GM03348 (cell line): ENCODE measurements around the gene ASIC2.

ENCODE experiments used
- DNase-seq: peaks from one replicate; pipeline ENCODE4 v3.0.0; 2012; ENCODE audit warnings: low spot score

Gene ASIC2

DNA sequence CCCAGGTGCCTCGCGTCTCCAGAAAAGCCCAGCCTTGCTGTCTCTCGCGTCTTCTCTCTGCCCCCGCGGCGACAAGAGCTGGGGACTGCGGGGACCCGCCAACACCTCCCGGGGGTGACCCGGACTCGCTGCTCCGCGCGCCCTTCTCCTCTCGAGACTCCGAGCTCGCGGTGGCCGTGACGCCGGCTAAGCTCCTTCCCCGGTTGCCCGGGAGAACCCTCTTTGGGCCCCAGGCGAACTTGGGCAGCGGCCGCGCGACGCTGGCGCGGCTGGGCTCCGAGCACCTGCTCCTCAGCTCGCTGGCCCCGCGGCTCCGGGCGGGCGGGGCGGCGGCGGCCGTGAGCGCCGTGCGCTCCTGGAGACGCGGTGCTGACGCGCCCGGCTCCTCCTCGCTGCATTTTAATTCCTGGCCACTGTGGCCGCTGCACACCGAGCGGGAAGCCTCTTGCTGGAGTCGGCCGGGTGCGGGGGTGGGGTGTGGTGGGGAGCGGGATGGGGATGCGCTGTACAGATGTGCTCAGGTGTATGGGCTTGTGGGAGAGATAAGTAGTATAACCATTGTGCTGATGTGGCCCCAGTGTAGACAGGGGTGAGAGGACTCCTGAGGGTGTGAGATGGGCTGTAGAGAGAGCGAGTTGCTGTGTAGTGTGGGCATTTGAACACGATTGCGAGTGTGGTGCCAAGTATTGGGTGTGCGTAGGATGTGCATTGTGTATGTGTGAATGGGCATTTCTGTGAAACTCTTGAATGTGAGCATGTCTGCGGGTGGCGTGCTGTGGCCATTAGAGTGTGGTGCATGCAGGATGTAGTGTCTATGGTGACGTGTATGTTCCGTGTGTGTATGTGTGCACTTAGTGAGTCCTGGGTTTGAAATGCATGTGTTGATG lies at the start of gene ASIC2:
TSS of gene ASIC2 (minus strand) at position 315 of the 887 bp plus-strand sequence.
- DNase-seq, result peak; percentile 11

DNA sequence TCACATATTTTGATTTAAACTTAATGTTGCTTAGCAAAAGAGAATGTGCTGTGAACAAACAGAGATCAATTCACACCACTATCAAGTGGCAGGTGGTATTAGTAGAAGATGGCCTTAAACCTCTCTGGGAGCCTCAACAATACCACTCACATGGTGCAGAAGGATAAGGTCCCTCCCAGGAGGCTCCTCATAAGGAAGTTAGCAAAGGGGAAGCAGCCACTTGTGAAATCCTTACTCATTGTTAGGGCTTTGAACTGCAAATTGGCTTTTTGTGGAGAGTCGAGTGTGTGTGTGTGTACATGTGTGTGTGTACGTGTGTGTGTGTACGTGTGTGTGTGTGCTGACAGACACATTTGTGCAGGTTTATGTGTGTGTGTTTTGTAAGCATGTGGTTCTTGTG lies 48.9 kb upstream of the ASIC2 start:
- no peak for DNase-seq

DNA sequence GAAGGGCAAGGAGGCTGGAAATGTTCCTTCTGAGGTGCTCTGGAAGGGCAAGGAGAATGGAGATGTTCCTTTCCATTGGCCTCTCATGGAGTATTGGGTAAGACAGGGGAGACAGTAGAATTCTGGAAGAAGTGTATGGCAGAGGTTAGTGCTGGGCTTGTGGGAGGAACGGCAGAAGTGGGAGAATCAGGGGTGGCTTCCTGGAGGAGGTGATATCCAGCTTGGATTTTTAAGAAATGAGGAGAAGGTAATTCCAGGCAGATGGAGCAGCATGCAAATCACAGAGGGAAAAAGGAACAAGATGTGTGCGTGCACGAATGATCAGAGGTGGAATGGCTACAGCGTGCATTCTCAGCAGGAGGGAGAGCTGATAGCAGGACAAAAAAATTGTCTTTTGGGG lies 45.1 kb upstream of the ASIC2 start:
- no peak for DNase-seq

DNA sequence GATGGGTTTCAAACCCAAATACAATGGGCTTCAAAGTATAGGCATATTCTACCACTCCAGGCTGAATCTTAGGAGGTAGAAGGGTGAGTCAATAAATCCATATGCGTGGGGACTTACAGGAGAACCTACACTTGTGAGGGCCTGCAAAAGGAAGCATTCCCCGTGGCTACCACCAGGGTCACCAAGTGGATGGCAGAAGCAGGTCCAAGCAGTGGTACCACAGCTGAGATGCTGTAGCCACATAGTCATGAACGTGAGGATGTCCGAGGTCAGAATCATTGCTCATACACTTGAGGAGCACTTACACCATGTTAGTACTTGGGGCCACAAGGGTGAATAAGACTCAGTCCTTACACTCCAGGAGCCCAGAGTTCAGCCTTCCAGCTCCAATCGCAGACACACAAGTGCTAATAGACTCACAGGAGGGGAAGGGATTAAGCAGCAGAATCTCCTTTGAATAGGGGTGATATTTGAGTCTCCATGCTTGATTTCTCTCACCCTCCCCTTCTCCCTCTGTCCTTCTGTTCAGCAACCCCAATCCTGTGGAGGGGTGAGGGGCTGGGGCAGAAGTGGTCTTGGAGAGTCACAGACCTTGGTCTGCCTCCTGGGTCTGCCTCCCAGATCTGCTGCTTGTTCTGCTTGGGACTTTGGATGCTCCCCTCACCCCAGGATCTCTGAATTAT lies 42.5 kb upstream of the ASIC2 start:
- DNase-seq, result no peak

DNA sequence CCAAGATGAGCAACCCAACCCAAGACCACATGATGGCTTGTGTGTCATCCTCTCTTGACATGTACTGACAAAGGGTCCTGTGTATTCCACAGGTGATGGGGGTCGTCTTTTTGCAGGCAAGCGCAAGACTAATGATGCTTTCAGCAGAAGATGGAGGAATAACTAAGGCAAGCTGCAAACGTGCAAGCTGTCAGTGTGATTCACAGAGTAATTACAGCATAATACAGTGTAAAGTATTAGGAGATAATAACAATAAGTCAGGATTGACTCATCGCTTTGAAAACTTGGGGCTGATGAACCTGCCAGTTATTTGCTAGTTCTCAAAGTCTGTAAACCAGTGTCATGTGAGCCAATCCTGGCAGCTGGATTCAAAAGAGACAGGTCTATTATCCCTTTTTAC lies 41.6 kb upstream of the ASIC2 start:
- no peak for DNase-seq

DNA sequence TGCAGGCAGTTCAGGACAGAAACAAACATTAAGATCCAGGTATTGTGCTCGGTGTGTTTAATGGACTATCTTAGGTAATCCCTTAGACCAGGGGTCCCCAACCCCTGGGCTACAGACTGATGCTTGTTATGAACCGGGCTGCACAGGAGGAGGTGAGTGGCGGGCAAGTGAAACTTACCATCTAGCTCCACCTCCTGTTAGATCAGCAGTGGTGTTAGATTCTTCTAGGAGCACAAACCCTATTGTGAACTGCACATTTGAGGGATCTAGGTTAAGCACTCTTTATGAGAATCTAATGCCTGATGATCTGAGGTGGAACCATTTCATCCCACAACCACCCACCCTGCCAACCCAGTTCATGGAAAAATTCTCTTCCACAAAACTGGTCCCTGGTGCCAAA lies 37.8 kb upstream of the ASIC2 start:
- no peak for DNase-seq

DNA sequence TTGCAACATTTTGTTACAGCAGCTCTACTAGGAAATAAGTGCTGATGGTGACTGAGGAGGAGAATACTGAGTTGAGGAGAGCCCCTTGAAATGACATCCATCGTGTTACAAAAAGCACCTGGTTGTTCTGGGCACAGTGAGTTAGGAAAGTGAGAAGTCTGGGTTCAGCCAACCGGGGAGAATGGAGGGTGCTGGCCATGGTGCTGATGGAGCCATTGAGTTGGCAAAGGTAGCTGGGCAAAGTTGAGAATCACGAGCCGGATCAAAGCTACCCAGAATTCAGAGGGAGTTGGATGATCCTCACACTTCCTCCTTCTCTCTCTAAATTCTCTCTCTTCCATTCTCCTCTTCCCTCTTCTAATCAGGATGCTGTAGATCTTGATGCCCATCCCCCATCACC lies 35.0 kb upstream of the ASIC2 start:
- DNase-seq, result no peak

DNA sequence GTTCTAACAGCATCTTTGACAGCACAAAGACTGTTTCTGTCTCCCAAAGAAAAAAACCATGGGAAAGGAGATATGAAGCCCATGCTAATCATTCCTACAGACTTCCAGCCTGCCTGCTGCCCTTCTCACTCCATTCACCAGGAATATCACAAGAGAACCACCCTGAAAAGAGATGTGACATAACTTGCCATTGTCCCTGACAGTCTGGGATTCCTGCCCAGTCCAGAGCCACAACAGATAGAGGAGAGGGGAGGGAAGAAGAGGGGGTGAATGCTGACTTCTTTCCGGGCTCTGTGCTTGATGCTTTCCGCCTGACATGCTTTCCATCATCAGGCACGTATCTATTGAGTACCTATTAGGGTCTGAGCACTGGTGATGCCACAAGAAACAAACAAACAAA lies 31.6 kb upstream of the ASIC2 start:
- DNase-seq, result no peak

DNA sequence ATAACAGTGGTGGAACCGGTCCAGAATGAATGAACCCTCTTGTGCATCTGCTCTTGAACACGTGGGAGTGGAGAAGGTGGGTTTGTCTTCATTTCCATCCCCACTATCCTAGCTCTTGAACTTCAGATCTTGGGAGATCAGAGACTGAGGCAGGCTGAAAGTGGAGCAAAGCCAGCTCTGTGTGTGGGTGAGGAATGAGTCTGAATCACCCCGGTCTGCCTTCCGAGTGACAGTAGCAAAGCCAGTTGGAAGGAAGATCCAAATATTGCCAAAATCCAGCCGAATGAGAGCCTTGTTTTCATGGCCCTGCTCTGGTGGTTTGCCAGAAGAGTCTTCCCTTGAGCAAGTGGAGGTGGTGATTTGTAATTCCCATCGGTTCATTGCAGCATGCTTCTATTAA lies 29.0 kb upstream of the ASIC2 start:
- DNase-seq, result peak; percentile 17

DNA sequence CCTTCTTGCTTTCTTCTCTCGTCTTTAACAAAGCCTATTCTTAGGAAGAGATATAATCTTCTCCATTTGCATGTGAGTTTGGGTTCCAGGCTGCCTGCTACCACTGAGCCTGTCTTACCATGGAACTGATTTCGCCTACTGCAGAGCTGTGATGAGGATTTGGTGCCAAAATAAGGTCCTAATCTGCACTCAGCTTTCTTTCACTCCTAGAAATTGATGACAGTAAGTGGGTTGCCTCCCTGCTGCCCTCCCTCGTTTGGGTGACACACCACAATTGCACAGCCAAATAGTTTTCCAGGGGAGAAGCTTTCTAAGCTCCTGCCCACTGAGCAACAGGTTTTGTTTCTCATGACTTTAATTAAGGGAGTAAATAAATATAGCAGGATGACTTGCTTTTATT lies 25.1 kb upstream of the ASIC2 start:
- no peak for DNase-seq

DNA sequence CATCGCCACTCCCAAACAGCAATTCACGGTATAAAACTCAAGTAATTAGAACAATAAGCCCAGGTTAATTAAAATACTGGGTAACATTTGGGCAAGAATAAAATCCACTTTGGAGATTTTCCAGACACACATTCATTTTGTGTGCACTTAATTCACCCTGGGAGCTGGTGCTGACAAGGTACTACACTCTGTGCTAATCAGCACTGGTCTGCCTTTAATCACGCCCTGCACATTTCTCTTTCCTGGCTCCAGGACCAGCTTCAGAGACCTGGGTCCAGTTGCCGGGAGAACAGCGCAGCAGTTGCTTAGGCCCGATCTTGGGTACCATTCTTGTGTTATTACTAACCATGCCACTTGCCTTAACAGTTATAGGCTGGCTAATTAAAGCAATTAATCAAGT lies 23.7 kb upstream of the ASIC2 start:
- no peak for DNase-seq

DNA sequence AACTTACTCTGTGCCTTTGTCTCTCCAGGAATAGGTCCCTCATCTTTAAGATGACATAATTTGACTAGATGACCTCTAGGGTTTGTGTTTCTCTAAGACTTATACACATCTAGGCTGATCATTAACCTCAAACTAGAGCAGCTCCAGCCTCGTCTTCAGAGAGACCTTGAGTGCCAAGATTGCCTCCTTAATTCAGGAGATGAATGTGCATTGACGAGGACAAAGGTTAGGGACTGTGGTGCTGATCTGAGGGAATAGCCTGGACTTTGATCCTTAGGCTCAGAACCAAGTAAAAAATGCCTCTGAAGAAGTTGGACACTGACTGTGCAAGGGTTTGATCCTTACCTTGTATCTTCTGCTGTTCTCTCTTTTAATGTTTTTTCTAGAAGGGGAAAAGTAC lies 17.2 kb upstream of the ASIC2 start:
- no peak for DNase-seq

DNA sequence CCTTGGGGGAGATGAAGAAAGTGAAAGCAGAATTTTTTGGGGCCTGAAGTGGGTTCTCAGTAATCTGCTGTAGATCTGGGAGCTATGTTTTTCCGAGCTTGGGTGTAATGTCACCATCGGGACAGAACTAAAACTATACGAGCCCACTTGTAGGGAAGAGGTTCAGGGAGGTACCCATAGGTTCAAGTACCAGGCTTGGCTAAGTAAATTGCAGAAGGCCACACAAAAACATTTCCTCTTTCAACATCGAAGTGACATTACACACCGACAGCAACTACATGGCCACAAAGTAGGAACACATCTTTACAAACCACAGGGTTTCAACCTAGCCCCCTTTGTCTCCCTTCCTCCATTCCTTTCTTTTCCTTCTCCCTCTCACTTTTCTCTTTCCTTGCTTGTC lies 10.2 kb upstream of the ASIC2 start:
- no peak for DNase-seq

DNA sequence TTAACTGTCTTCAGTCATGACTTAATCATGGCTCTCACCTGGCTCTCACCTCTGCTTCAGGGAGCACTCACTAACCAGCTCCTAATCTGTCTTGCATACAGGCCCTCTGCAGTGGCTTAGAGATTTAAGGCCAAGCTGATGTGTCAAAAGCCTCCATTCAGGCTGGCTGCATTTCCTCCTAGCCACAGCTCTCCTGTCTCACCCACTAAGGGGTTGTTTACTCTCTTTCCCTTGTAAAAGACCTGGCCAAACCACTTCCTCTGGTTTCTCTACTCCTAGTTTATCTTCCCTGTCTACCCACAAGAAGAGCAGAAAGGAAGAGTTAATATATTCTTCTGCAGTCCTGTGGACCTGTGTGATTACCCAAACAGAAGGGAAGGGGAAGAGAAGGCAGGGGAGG lies 9.3 kb upstream of the ASIC2 start:
- no peak for DNase-seq

DNA sequence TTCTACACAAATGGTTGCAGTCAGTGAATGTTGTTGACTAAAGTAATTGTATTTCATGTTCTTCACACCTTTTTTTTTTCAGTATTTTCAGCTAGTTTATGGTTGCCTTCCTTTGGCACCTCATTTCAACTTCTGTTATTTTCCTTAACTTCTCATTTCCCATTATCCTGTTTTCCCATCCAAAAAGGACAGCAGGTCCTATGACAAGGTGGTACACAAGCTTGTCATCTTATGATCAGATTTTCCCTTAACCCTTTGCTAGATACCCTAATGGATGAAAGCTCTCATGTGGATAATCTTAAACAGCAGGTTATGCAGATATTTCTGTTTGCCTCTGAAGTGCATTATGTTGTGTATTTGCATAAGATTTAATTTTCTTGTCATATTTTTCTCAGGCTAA lies 7.1 kb upstream of the ASIC2 start:
- no peak for DNase-seq

DNA sequence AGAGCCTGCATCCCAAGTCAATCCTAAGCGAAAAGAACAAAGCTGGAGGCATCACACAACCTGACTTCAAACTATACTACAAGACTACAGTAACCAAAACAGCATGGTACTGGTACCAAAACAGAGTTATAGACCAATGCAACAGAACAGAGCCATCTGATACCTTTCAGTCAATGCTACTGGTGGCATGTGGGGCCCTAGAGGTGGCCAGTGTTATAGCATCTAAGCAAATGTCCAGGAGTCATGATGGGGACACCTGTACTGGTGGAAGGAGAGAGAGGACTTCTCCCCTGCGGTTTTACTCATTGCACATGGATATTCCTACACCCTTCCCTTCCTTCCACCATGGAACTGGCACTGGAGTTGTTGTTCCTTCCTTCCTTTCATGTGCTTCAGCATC lies 6.0 kb upstream of the ASIC2 start:
- DNase-seq, result no peak

DNA sequence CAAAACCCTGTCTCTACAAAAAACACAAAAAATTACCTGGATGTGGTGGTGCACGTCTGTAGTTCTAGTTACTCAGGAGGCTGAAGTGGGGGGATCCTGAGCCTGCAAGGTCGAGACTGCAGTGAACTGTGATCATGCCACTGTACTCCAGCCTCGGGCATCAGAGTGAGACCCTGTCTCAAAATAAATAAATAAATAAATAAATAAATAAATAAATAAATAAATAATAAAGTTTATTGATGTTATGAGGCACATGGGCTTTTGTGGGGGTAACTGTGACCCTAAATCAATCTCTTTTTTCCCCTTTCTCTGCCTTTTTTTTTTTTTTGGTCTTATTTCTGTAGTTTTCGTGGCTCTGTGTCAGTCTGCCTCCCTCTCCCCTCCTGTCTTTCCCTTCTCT lies 4.5 kb upstream of the ASIC2 start:
- DNase-seq, result no peak

DNA sequence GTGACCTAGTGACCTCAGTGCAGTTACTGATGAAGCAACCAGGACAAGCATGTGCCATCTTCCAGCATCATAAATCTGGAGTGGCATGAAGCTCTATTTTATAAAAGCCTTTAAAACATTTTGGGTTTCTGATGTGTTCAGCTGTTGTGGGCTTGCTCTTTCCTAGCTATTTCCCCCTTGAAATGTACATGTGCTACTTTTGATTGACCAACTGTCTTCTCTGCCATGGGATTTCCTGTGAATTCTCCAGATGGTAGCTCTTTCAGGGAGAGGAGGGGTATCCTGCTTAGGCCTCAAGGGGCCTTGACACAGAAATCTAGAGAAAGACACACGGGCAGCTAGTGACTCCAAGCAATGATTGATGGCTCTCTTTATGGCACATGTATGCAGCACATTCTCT lies 1.9 kb upstream of the ASIC2 start:
- no peak for DNase-seq

DNA sequence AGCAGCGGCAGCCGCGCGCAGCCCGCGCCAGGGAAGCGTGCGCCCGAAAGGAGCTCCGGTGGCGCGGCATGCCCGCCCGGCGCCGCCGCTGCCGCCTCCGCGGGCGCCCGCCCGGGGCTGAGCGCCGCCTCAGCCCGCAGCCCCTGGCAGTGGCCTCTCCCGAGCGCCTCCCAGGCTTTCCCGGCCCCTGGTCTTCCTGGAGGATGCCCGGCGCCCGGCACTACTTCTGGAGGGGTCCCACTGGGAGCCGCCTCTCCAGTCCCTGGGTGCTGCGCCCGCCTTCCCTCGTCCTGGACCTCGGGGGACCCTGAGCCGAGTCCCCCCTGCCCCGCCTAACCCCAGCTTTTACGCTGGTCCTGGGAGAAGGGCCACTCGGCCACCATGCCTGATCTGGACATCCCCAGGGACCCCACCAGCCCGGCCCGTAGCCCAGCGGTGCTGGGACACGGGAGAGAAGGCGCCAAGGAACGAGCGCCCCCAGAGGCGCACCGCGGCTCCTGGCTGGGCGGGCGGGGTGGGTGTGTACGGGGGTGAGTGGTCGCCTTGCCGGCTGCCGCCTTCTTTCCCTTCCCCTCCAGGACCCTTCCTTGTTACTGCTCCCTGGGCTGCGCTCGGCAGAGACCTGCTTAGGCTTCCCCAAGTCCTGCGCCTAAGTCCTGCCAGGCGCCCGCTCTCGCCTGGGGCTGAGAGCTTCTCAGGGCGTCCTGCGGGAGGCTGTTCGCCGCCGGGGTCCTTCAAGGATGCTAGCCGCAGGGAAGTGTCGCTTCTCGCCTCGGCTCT lies 704 bp downstream of the ASIC2 start:
- DNase-seq, result peak; percentile 30

DNA sequence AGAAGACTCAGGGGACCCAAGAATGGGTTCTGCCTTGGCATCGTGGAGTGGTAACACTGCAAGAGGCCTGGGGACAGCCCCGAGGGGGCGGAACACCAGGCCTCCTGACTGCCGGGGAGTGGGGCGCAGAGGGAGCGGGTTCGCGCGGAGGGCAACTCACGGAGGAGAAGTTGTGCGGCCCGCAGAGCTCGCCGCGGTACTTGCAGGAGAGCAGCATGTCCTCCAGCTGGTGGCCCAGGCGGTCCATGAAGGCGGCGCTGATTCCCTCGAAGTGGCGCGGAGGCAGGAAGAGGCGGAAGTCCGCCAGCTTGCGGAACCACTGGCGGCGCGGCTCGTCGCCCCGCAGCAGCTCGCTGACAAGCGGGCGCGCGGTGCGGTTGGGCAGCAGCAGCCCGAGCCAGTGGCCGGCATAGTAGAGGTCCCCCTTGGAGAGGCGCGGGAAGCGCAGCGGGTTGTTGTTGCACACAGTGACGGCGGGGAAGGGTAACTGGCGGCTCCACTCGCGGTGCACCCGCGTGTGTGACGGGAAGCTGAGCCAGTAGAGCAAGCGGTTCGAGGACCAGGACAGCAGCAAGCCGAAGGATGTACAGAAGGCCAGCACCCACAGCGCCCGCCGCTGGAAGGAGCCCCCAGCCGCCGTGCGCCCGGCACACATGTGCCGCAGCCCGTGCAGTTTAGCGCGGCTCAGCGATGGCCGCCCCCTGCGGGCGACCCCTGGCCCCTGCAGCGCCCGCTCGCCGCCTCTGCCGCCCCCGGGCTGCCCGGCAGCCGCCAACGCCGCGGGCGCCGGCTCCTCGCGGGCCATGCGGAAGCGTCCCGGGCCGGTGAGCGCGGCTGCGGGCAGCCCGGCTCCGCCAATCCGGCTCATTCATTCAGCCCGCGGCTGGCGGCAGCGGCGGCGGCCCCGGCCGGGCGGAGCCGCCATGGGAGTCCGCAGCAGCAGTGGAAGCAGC lies 1.6 kb downstream of the ASIC2 start:
- peak; percentile 27 for DNase-seq

DNA sequence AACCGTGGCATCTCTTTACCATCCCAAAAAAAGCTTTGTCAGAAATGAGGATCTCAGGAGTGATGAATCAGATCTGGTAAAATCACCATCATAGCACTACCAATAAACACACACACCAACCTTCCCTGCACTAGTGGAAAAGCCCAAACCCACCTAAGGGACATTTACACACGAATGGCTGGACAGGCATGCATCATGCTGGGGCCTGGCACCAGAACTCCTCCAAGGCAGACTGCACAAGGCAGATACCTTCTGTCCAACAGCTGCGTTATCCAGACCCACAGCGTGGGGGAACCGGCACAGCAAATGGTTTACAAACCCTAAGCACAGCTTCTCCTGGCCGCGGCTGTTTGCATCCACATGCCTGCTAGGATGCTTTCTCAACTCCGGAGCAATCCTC lies 2.8 kb downstream of the ASIC2 start:
- no peak for DNase-seq

DNA sequence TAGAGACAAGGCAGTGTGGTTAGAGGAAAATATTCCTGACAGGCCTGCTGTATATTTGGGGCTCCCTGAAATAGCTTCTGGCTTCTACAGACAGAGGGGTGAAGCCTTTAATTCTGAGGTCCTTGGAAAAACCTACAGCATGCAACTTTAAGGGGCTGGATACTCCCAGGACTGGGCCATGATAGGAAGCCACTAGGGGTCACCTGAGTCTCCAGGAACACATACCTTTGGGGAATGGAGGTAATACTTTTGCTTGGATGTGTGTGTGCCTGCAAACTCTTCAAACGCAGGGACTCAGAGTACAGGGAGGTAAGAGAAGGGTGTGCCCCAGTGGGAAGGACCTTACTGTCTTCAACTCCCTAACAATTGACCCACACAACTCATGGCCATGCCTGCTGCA lies 4.1 kb downstream of the ASIC2 start:
- no peak for DNase-seq
